WTC11 (cell line): ENCODE results near the gene MYL11.

Source experiments
- CBFB ChIP-seq: sonication (generic); formaldehyde crosslinking; IDR thresholded peaks from 2 replicates; pipeline ENCODE4 v1.8.1; 2022; ENCODE audit warnings: mild to moderate bottlenecking, low read depth, missing genetic modification reagents
- ESRRA ChIP-seq: sonication (generic); formaldehyde crosslinking; IDR thresholded peaks from 2 replicates; pipeline ENCODE4 v1.8.1; 2022; ENCODE audit warnings: mild to moderate bottlenecking, missing genetic modification reagents, borderline replicate concordance
- GABPB1 ChIP-seq: sonication (generic); formaldehyde crosslinking; IDR thresholded peaks from 2 replicates; pipeline ENCODE4 v1.8.1; 2023; ENCODE audit warnings: mild to moderate bottlenecking, missing genetic modification reagents
- MXD4 ChIP-seq: fragments of 250-450 bp; sonication (Bioruptor Pico); IDR thresholded peaks from 2 replicates; pipeline ENCODE4 v1.8.0; 2021; ENCODE audit warnings: mild to moderate bottlenecking, moderate library complexity, borderline replicate concordance
- NFE2L1 ChIP-seq: sonication (generic); formaldehyde crosslinking; IDR thresholded peaks from 2 replicates; pipeline ENCODE4 v1.8.1; 2023; ENCODE audit warnings: missing genetic modification reagents
- NR1H2 ChIP-seq: sonication (generic); formaldehyde crosslinking; IDR thresholded peaks from 2 replicates; pipeline ENCODE4 v1.9.0; 2021; ENCODE audit warnings: mild to moderate bottlenecking, moderate library complexity, missing genetic modification reagents
- NR3C1 ChIP-seq: sonication (generic); formaldehyde crosslinking; conservative IDR thresholded peaks from 2 replicates; pipeline ENCODE4 v1.8.1; 2023; ENCODE audit warnings: low read depth, mild to moderate bottlenecking, missing genetic modification reagents
- TEAD1 ChIP-seq: sonication (generic); formaldehyde crosslinking; IDR thresholded peaks from 2 replicates; pipeline ENCODE4 v1.8.0; 2022; ENCODE audit warnings: mild to moderate bottlenecking, missing genetic modification reagents
- TEAD4 ChIP-seq: sonication (generic); formaldehyde crosslinking; IDR thresholded peaks from 2 replicates; pipeline ENCODE4 v1.8.0; 2022; ENCODE audit warnings: mild to moderate bottlenecking, missing genetic modification reagents
- TF ChIP-seq, protein P1 (sequence below): fragments of 200-600 bp; IDR thresholded peaks from 2 replicates; pipeline ENCODE4 v1.8.0; 2022; ENCODE audit warnings: antibody characterized with exemption
- TF ChIP-seq, protein P2 (sequence below): sonication (generic); formaldehyde crosslinking; IDR thresholded peaks from 2 replicates; pipeline ENCODE4 v1.8.1; 2023; ENCODE audit warnings: mild to moderate bottlenecking, missing genetic modification reagents
- TF ChIP-seq, protein P3 (sequence below): sonication (generic); formaldehyde crosslinking; conservative IDR thresholded peaks from 2 replicates; pipeline ENCODE4 v1.8.1; 2022; ENCODE audit warnings: mild to moderate bottlenecking, missing genetic modification reagents
- TF ChIP-seq, protein P4 (sequence below): sonication (generic); formaldehyde crosslinking; IDR thresholded peaks from 2 replicates; pipeline ENCODE4 v1.8.1; 2023; ENCODE audit warnings: mild to moderate bottlenecking, moderate library complexity, missing genetic modification reagents

DNA sequence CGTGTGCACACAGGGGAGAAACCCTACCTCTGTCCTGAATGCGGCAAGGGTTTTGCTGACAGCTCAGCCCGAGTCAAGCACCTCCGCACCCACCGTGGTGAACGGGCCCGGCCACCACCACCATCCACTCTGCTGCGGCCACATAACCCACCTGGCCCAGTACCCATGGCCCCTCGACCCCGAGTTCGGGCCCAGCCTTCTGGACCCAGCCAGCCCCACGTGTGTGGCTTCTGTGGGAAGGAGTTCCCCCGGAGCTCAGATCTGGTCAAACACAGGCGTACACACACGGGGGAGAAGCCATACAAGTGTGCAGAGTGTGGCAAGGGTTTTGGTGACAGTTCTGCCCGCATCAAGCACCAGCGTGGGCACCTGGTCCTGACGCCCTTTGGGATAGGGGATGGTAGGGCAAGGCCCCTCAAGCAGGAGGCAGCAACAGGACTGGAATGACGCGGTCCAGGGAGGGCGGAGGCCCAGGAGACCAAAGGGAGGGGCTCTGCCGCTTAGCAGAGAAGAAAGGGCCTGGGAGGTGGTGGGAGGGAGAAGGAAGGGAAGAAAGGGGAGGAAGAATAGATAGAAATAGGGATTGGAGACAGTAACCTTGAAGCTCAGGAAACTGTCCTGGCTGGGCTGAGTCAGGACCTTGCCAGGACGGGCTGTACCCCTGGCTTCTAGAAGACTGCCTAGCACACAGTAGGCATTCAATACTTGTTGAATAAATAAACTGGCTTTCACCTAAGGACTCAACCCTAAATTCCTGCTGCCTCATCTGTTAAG, 24.2 kb downstream of the MYL11 start:
- TF ChIP-seq NFE2L1 (no peak), NR3C1 (no peak), TEAD4 (CRISPR knock-in tag) (no peak), GABPB1 (CRISPR knock-in tag) (no peak), CBFB (CRISPR knock-in tag) (no peak), MXD4 (no peak), TEAD1 (CRISPR knock-in tag) (no peak), NR1H2 (CRISPR knock-in tag) (no peak), ESRRA (CRISPR knock-in tag) (no peak)
- TF ChIP-seq, protein P1, sequence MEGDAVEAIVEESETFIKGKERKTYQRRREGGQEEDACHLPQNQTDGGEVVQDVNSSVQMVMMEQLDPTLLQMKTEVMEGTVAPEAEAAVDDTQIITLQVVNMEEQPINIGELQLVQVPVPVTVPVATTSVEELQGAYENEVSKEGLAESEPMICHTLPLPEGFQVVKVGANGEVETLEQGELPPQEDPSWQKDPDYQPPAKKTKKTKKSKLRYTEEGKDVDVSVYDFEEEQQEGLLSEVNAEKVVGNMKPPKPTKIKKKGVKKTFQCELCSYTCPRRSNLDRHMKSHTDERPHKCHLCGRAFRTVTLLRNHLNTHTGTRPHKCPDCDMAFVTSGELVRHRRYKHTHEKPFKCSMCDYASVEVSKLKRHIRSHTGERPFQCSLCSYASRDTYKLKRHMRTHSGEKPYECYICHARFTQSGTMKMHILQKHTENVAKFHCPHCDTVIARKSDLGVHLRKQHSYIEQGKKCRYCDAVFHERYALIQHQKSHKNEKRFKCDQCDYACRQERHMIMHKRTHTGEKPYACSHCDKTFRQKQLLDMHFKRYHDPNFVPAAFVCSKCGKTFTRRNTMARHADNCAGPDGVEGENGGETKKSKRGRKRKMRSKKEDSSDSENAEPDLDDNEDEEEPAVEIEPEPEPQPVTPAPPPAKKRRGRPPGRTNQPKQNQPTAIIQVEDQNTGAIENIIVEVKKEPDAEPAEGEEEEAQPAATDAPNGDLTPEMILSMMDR: no peak
- TF ChIP-seq, protein P2, sequence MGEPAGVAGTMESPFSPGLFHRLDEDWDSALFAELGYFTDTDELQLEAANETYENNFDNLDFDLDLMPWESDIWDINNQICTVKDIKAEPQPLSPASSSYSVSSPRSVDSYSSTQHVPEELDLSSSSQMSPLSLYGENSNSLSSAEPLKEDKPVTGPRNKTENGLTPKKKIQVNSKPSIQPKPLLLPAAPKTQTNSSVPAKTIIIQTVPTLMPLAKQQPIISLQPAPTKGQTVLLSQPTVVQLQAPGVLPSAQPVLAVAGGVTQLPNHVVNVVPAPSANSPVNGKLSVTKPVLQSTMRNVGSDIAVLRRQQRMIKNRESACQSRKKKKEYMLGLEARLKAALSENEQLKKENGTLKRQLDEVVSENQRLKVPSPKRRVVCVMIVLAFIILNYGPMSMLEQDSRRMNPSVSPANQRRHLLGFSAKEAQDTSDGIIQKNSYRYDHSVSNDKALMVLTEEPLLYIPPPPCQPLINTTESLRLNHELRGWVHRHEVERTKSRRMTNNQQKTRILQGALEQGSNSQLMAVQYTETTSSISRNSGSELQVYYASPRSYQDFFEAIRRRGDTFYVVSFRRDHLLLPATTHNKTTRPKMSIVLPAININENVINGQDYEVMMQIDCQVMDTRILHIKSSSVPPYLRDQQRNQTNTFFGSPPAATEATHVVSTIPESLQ (CRISPR knock-in tag): no peak
- TF ChIP-seq, protein P3, sequence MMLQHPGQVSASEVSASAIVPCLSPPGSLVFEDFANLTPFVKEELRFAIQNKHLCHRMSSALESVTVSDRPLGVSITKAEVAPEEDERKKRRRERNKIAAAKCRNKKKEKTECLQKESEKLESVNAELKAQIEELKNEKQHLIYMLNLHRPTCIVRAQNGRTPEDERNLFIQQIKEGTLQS (CRISPR knock-in tag): no peak
- TF ChIP-seq, protein P4, sequence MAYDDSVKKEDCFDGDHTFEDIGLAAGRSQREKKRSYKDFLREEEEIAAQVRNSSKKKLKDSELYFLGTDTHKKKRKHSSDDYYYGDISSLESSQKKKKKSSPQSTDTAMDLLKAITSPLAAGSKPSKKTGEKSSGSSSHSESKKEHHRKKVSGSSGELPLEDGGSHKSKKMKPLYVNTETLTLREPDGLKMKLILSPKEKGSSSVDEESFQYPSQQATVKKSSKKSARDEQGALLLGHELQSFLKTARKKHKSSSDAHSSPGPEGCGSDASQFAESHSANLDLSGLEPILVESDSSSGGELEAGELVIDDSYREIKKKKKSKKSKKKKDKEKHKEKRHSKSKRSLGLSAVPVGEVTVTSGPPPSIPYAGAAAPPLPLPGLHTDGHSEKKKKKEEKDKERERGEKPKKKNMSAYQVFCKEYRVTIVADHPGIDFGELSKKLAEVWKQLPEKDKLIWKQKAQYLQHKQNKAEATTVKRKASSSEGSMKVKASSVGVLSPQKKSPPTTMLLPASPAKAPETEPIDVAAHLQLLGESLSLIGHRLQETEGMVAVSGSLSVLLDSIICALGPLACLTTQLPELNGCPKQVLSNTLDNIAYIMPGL (CRISPR knock-in tag): no peak
